ENCODE data around the gene IRAK1. TPM values are rescaled to one million over a fixed set of nuclear protein-coding genes. Genes with fewer than 3 reads are reported as not detected.

IRAK1 gene
- total and polyA plus RNA-seq, 12 donors: 18.2 to 59.0 (median 27.1) TPM

DNA sequence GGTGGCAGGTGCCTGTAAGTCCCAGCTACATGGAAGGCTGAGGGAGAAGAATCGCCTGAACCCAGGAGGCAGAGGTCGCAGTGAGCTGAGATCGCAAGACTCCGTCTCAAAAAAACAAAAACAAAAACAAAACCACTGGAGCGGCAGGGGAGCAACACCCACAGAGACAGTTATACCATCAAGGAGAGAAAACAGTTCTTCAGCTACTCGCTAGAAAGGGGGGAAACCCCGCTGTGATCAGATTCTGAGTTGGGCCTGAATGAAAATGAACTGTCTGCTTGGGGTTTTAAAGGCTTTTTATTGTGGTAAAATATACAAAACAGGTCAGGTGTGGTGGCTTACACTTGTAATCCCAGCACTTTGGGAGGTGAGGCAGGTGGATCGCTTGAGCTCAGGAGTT lies 16.8 kb upstream of the IRAK1 start:
- peaks cover 4 to 39% (median 24%) of the 10 kb centered on the region in 9 donors for H3K4me1 ChIP-seq
- ATAC-seq (no peak), DNase-seq (no peak)
- no peak overlapping the region for H3K27ac ChIP-seq
- H3K36me3 ChIP-seq: peaks cover 0 to 22% (median 0%) of the 10 kb centered on the region in 9 donors
- intact Hi-C loops (cut with DNase I): no loop called here
- H3K4me3 ChIP-seq: no peak overlapping the region
- peaks cover 0 to 76% (median 0%) of the 10 kb centered on the region in 7 donors for H3K27me3 ChIP-seq
- WGBS, 2 donors: 93 to 94% methylated on average over 8 of the region's 8 CpGs
- TF ChIP-seq, protein P1, sequence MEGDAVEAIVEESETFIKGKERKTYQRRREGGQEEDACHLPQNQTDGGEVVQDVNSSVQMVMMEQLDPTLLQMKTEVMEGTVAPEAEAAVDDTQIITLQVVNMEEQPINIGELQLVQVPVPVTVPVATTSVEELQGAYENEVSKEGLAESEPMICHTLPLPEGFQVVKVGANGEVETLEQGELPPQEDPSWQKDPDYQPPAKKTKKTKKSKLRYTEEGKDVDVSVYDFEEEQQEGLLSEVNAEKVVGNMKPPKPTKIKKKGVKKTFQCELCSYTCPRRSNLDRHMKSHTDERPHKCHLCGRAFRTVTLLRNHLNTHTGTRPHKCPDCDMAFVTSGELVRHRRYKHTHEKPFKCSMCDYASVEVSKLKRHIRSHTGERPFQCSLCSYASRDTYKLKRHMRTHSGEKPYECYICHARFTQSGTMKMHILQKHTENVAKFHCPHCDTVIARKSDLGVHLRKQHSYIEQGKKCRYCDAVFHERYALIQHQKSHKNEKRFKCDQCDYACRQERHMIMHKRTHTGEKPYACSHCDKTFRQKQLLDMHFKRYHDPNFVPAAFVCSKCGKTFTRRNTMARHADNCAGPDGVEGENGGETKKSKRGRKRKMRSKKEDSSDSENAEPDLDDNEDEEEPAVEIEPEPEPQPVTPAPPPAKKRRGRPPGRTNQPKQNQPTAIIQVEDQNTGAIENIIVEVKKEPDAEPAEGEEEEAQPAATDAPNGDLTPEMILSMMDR (IDR thresholded peaks at IDR 0.05): no peak
- no peaks in the 10 kb centered on the region for H3K9me3 ChIP-seq

DNA sequence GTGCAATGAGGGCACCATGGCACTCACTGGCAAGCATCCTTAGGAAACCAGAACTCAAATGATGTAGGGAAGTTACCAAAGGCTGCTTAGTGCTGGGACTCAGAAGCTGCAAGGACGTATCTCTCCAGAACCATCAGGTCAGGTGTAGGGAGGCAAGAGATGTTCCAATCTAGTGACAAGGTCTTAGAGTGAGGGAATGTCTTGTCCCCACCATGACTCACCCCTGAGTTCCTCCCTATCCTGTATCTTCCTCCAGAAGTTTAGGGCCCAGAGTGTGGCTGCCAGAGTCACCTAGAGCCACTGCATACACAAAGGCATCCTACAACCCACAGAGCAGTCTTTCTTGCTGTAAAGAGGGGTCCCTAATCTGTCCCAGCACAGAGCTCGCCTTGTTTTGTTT lies 14.1 kb upstream of the IRAK1 start:
- DNase-seq: no peak
- Histone ChIP-seq H3K4me1 (peaks cover 0 to 19% (median 5%) of the 10 kb centered on the region in 9 donors), H3K27me3 (peaks cover 0 to 66% (median 0%) of the 10 kb centered on the region in 7 donors), H3K9me3 (no peaks in the 10 kb centered on the region), H3K36me3 (peaks cover 0 to 42% (median 0%) of the 10 kb centered on the region in 9 donors), H3K4me3 (no peak overlapping the region), H3K27ac (no peak overlapping the region)
- 95% methylated on average over 2 of the region's 2 CpGs for WGBS, 2 donors
- intact Hi-C loops (cut with DNase I): no loop called here
- TF ChIP-seq, protein P1 (IDR thresholded peaks at IDR 0.05): no peak
- ATAC-seq: no peak

DNA sequence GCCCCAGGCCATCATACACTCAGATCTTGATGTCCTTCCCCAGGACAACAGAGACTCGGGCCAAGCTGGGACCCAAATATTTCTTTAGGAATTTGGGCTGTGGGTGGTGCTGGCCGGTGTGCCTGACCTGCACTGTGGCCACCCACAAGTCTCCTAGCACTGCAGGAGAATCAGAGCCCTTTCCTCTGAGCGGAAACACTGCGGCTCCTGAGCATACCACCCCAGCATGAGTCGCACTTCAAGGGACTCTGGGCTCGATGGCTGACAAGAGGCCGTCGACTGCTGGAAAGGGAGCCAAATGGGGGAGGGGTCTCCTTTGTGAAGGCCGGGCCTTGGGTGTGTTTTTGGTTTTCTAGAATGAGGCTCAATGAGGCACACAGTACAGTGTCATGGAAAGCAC lies 13.0 kb upstream of the IRAK1 start:
- TF ChIP-seq, protein P1 (IDR thresholded peaks at IDR 0.05): no peak
- H3K27ac ChIP-seq: no peak overlapping the region
- H3K9me3 ChIP-seq: no peaks in the 10 kb centered on the region
- no peak overlapping the region for H3K4me3 ChIP-seq
- peak in 2 of 8 donors; percentile 8 to 22 for ATAC-seq
- 58 to 62% methylated on average over 8 to 9 of the region's 9 CpGs for WGBS, 2 donors
- peaks cover 0 to 73% (median 0%) of the 10 kb centered on the region in 7 donors for H3K27me3 ChIP-seq
- H3K36me3 ChIP-seq: peaks cover 0 to 49% (median 0%) of the 10 kb centered on the region in 9 donors
- no peak for DNase-seq
- intact Hi-C loops (cut with DNase I): no loop called here
- peaks cover 0 to 19% (median 5%) of the 10 kb centered on the region in 9 donors for H3K4me1 ChIP-seq

DNA sequence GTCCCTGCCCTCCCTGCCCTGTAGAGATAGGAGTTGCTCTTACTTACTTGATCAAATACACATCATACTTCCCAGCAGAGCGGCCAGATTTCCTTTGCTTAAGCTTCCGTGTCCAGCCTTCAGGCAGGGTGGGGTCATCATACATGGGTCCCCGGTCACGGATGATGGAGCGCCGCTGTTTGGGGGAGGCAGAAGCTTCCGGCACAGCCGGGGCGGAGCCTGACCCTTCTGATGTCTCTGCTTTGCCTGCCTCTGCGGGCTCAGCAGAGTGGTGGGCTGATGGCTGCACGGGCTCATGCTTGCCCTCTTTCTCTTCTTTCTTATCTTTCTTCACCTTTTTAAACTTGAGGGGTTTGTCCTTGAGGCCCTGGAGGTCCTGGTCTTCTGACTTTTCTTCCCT lies 12.5 kb upstream of the IRAK1 start:
- H3K27ac ChIP-seq: no peak overlapping the region
- H3K9me3 ChIP-seq: no peaks in the 10 kb centered on the region
- intact Hi-C loops (cut with DNase I): no loop called here
- no peak overlapping the region for H3K4me3 ChIP-seq
- WGBS, 2 donors: 82 to 84% methylated on average over 11 of the region's 11 CpGs
- peaks cover 0 to 54% (median 0%) of the 10 kb centered on the region in 9 donors for H3K36me3 ChIP-seq
- TF ChIP-seq, protein P1 (IDR thresholded peaks at IDR 0.05): no peak
- peaks cover 0 to 71% (median 0%) of the 10 kb centered on the region in 7 donors for H3K27me3 ChIP-seq
- ATAC-seq (peak in 1 of 8 donors; percentile 16), DNase-seq (no peak)
- H3K4me1 ChIP-seq: peaks cover 0 to 19% (median 5%) of the 10 kb centered on the region in 9 donors

Measured in heart right ventricle (tissue), 16 donors.